HG03571 (cell line): ENCODE results near the gene SCFD1.
"Not testable (repeated sequence)": the region's sequence is repeated elsewhere in the genome, so short reads cannot be mapped to it uniquely, and the experiment has no call there.

Experiments
- ATAC-seq: cut with Tn5 transposase; IDR thresholded peaks from one replicate; pipeline ENCODE4 v1.9.1; 2021; ENCODE audit not compliant: unreplicated experiment

The SCFD1 gene

DNA sequence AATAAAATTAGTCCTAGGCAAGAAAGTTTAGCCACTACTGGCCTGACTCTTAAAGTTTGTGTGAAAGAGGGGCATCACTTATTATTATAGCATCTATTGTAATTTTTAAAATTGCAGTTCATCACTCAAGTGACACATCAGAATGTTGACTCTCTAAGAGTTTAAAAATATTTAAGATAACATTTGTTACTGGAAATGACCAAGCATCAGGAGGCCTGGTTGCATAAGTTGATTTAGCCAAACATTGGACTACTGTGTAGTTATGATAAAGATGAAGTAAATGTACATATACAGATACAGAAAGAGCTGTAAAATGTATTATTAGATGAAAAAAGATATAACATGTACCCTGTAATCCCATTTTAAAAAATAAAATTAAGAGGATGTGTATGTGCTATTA lies 47.5 kb downstream of the SCFD1 start:
- no peak for ATAC-seq

DNA sequence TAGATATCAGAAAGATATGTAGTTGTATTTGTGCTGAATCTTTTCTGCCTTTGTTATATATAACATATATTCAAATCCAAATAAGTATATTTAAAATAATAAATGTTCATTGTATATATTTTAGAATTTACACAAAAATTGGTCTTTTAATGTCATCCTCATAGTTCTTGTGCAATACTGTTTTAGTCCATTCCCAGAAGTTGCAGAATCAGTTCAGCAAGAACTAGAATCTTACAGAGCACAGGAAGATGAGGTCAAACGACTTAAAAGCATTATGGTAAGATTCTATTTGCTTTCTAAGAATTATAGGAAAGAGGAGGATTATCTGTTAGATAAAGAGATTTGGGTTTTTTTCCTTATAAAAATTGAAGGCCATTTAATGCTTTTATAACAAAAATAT lies 51.0 kb downstream of the SCFD1 start:
- ATAC-seq: no peak

- no peak for ATAC-seq
Observed at GRCh38 chr14:30678926-30679431, 56.9 kb downstream of the SCFD1 start.

DNA sequence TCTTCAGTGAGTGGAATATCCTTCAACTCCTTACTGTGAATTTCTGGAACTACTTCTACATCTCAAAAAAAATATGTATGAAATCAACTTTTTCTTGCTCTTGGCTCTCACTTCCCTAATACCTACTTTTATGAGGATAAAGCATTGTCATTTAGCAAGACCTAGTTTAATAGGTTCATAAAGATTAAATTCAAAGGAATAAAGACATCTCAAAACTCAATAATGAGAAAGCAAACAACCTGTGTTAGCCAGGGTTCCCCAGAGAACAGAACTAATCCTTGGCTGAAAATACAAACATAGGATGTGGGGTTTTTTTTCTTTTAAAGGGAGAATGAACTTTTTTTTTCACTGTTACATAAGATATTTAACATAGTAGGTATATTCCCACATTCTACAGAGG lies 57.9 kb downstream of the SCFD1 start:
- ATAC-seq: no peak

DNA sequence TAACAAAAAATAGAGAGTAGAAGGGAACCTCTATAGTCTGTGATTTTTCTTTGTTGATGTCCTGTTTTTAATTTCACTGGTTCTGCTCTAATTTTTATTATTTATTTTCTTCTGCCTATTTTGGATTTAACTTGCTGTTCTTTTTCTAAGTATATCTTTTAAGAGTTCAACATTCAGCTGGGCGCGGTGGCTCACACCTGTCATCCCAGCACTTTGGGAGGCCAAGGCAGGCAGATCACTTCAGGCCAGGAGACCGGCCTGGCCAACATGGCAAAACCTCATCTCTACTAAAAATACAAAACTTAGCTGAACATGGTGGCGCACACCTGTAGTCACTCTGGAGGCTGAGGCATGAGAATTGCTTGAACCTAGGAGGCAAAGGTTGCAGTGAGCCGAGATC lies 58.7 kb downstream of the SCFD1 start:
- not testable (repeated sequence) for ATAC-seq

GRCh38 chr14:30681752-30682355 lies 59.7 kb downstream of the SCFD1 start:
- no peak for ATAC-seq

DNA sequence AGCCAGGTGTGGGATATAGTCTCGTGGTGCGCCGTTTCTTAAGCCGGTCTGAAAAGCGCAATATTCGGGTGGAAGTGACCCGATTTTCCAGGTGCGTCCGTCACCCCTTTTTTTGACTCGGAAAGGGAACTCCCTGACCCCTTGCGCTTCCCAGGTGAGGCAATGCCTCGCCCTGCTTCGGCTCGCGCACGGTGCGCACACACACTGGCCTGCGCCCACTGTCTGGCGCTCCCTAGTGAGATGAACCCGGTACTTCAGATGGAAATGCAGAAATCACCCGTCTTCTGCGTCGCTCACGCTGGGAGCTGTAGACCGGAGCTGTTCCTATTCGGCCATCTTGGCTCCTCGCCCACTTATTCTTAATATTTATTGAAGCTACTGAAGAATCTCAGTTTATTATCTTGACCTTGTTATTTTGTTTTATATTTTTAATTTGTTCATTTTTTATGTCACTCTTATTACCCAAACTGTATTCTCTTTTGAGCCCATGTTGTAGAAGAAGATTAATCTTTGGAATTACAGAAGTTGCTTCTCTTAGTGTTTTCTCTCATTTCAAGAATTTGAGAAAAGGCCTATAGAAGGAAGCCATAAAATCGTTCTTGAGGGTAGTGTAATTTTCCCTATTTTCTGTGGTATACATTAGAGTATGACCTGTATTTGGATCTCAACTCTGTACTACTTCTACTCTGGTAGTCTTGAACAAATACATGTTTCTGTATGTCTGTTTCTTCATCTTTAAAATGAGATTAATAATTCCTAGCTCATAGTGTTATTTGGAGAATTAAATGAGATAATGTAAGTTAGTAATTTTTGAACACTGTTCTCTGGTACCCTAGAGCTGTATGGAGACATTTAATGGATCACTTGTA lies 68.6 kb downstream of the SCFD1 start:
- ATAC-seq: not testable (repeated sequence)

DNA sequence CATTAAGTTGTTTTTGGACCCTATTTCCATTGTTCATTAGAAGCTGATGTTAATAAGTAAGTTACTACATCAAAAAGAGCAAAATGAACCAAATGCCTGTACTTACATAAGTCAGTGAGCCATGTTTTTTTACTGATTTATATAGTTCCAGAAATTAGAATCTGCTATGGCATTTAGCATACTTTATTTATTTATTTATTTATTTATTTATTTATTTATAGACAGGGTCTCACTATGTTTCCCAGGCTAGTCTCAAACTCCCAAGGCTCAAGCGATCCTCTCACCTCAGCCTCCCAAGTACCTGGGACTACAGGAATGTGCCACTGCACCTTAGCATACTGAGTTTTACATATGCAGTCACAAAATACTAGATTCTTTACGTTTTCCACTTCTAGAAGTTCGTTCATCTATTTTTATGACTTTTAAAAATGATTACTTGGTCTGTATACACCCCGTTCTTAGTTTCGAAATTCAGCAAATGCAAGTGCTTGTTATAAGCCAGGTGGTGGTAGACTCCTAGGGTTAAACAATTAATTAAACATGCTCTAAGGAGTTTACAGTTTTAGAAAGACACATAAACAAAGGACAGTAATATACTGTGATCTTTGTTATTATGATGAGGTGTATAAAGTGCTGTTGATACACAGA lies 69.8 kb downstream of the SCFD1 start:
- no peak for ATAC-seq

DNA sequence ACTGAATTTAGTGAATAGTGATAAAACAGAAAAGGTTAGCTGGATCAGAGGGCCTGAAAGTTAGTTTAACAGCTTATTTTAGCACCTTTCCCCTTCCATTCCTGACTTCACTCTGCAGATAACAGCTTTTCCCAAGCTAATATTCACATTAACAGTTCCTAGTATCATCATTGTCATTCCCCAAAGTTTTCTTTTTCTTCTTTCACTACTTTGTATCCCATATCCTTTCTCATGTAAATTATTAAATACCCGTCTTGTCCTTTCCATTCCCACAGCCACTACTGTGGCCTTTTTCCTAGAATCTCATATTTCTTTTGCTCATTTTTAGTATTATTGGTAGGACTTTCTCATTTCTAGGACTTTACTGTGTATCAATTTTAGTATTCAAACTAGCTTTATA lies 70.5 kb downstream of the SCFD1 start:
- no peak for ATAC-seq

GRCh38 chr14:30698463-30698862 lies 76.3 kb downstream of the SCFD1 start:
- ATAC-seq: no peak

DNA sequence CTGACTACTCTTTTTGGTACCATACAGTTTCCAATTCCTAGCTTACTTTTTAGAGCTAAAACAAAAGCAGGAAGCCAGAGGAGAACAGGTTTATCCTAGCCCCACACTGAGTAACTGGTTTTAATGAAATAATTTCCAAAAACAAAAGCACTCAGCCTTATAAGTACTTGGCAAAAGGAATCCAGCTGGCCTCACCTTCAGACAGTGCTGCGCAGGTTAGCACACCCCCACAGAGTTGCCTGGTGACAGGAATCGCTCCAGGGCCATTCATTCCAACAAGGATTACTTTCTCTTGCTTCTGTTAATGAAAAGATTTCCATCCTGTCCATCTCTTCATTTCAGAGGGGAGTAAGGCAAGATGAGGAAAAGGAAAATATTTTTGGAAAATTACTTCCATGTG lies 84.6 kb downstream of the SCFD1 start:
- no peak for ATAC-seq

DNA sequence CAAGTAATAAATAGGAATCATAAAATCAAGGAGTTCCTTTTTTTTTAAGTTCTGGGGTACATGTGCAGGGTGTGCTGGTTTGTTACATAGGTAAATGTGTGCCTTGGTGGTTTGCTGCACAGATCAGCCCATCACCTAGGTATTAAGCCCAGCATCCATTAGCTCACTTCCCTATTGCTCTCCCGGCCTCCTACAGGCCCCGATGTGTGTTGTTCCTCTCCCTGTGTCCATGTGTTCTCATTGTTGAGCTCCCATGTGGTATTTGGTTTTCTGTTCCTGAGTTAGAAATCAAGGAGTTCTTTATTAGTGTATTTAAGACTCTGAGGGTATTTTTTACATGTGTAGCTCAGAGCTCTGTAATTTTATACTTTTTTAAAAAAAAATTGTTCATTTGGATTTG lies 86.0 kb downstream of the SCFD1 start:
- ATAC-seq: no peak

GRCh38 chr14:30709201-30709600 lies 87.1 kb downstream of the SCFD1 start:
- no peak for ATAC-seq

- no peak for ATAC-seq
Observed at GRCh38 chr14:30710876-30711275, 88.8 kb downstream of the SCFD1 start.

DNA sequence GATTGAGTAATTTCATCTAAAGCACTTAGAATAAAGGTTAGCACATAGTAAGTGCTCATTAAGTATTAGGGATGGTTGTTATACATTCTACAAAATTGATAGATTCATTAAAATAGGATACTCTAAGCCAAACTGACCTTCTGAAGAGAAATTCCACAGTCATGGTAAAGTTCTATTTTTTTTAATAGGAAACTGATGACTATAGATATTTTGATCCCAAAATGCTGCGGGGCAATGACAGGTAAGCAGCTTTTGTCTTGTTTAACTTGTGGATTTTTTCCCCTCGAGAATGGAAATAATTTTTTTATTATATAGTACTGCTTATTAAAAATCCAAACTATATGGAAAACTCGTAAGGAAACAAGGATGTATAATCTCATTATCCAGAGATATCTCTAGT lies 97.0 kb downstream of the SCFD1 start:
- ATAC-seq: no peak

GRCh38 chr14:30725763-30726162 lies 103.6 kb downstream of the SCFD1 start:
- no peak for ATAC-seq

DNA sequence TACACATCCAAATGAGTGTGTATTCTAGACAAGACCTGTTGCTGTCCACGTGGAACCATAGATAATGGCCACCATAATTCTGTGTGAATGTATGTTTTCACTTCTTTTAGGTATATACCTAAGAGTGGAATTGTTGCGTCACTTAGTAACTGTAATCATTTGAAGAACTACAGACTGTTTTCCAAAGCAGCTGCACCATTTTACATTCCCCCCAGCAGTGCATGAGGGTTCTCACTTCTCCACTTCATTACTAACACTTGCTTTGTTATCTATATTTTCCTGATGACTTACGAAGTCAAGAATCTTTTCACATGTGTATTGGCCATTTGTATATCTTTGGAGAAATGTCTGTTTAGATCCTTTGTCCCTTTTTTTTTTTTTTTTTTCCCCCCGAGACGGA lies 106.4 kb downstream of the SCFD1 start:
- ATAC-seq: no peak

DNA sequence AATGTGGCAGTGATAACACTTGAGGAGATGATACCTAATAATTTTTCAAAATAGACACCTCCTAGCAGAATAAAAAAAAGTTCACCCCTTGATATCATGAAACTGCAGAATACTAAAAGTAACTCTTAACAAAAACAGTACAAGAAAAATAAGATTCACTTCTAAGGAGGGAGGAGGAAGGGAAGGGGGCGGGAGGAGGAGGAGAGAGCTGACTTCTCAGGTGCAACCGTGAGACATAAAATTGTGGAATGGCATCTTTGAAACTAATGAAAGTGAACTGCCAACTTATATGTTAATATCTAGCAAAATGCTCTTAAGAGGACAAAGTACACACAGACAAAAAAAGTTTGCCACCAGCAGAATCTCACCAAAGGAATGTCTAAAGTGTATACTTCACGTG lies 115.8 kb downstream of the SCFD1 start:
- ATAC-seq: no peak

- ATAC-seq: no peak
Observed at GRCh38 chr14:30738978-30739377, 116.9 kb downstream of the SCFD1 start.

DNA sequence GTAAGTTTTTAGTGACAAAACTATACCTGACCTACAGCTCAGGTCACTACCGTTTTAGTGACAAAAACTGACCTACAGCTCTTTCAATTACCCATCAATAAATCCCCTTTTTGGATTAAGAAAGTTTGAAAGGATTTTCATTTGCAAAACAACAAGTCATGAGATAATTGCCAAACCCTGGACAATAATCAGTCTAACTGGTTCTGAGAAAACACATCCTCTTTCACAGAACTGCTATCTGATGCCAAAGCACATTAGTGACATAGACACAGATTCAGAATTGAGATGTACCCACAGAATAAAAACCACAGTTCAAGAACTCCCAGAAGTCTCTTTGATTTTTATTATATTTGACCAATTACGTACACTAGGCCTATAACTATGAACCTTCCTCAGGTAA lies 126.2 kb downstream of the SCFD1 start:
- ATAC-seq: no peak

DNA sequence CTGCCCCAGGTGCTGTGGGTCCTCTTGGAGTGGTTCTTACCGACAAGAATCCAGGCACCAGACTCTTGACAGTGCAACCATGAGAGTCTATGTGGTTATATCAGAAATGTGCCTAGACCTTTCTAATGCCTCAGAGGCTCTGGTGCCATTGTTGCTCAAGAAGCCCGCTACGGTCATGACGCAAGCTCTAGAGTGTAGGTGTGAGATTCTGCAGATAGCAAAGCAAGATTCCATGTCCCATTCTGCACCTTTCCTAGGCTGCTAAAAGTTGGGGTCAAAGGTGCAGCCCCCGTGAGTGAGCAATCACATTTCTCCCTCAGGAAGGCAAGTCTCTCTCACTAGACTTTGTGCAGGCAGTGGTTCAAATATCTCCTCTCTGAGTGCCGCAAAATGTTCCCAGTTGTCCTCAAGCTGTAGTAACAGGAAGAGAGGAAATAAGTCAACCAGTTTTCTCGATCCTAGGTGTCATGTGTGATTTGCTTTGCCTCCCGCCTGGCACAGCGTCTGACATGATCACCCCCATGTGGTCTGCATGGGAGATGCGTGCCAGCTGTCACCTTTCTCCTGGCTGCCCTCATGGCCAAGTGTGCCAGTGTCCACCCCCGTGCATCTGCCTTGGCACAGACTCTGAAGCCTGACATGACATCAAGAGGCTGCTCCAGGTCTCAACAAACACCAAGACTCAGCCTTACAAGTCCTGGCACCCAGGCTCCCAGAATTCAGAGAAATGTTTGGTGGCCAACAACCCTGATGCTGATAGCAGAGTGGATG lies 129.7 kb downstream of the SCFD1 start:
- no peak for ATAC-seq
